IMR-90 (cell line): Measurements from ENCODE around the gene DIABLO. TPM values are rescaled to one million over a fixed set of nuclear protein-coding genes. Genes with fewer than 3 reads are reported as not detected.

Source experiments
- ATAC-seq: fragments of 200-7000 bp; cut with Tn5 transposase; 2 replicates; pipeline ENCODE4 v1.9.1; 2020; ENCODE audit warnings: low read depth, mild to moderate bottlenecking, moderate library complexity
- BruUV-seq: library from RNA; stranded (reverse); fragments of 400-500 nt; replicated peaks from 2 replicates; lab custom pipeline; 2021; lab: Mats Ljungman, UMichigan
- CTCF ChIA-PET: fragments of 300-600 bp; formaldehyde crosslinking; extraction: SDS; loops from one replicate; lab custom pipeline; 2021; ENCODE audit warnings: antibody characterized with exemption; lab: Yijun Ruan, JAX
- POLR2A ChIA-PET: fragments of 300-600 bp; sonication (Branson Sonifier 250); formaldehyde crosslinking; loops from one replicate; lab custom pipeline; 2022; ENCODE audit warnings: antibody characterized with exemption; ENCODE audit not compliant: unreplicated experiment; lab: Charles Lee
- DNase-seq: peaks from one replicate; pipeline ENCODE4 v3.0.0; 2013
- H2AFZ ChIP-seq: replicated peaks from 2 replicates; pipeline ENCODE3; 2013; ENCODE audit warnings: low read length, mild to moderate bottlenecking; ENCODE audit not compliant: poor library complexity
- H2AK5ac ChIP-seq: 2 replicates; pipeline ENCODE4 v1.6.1; 2013; ENCODE audit warnings: low read depth, low read length, inconsistent platforms
- H2AK9ac ChIP-seq: replicated peaks from 2 replicates; pipeline ENCODE3; 2013; ENCODE audit warnings: mild to moderate bottlenecking, low read depth, low read length, moderate library complexity; ENCODE audit not compliant: poor library complexity
- H2BK120ac ChIP-seq: 2 replicates; pipeline ENCODE4 v1.6.1; 2013; ENCODE audit warnings: low read depth, low read length, inconsistent platforms
- H2BK15ac ChIP-seq: 3 replicates; pipeline ENCODE4 v1.6.1; 2013; ENCODE audit warnings: low read depth, low read length, inconsistent platforms
- H2BK20ac ChIP-seq: 2 replicates; pipeline ENCODE4 v1.6.1; 2013; ENCODE audit warnings: low read depth, mild to moderate bottlenecking, inconsistent platforms, low read length, moderate library complexity
- H2BK5ac ChIP-seq: 2 replicates; pipeline ENCODE4 v1.6.1; 2013; ENCODE audit warnings: mild to moderate bottlenecking, low read depth, low read length, inconsistent platforms; ENCODE audit not compliant: poor library complexity, severe bottlenecking
- H3K14ac ChIP-seq: replicated peaks from 2 replicates; pipeline ENCODE4 v1.6.1; 2013; ENCODE audit warnings: low read depth, low read length, inconsistent platforms
- H3K18ac ChIP-seq: 2 replicates; pipeline ENCODE4 v1.6.1; 2013; ENCODE audit warnings: low read depth, low read length, control low read depth
- H3K23ac ChIP-seq: 2 replicates; pipeline ENCODE4 v1.6.1; 2013; ENCODE audit warnings: low read depth, low read length, inconsistent platforms
- H3K27ac ChIP-seq: 2 replicates; pipeline ENCODE4 v1.5.1; 2013; ENCODE audit warnings: mild to moderate bottlenecking, control low read depth, low read length; ENCODE audit not compliant: insufficient read depth
- H3K27me3 ChIP-seq: 2 replicates; pipeline ENCODE4 v1.6.1; 2013; ENCODE audit warnings: low read length; ENCODE audit not compliant: control insufficient read depth, insufficient read depth
- H3K36me3 ChIP-seq: 2 replicates; pipeline ENCODE4 v1.6.1; 2013; ENCODE audit warnings: low read length, mixed read lengths; ENCODE audit not compliant: control insufficient read depth, insufficient read depth
- H3K4ac ChIP-seq: 2 replicates; pipeline ENCODE4 v1.6.1; 2013; ENCODE audit warnings: low read depth, low read length, inconsistent platforms
- H3K4me1 ChIP-seq: 2 replicates; pipeline ENCODE4 v1.6.1; 2013; ENCODE audit warnings: low read length, mixed read lengths; ENCODE audit not compliant: control insufficient read depth, insufficient read depth
- H3K4me2 ChIP-seq: 2 replicates; pipeline ENCODE4 v1.6.1; 2013; ENCODE audit warnings: low read depth, mild to moderate bottlenecking, control low read depth, low read length, moderate library complexity
- H3K4me3 ChIP-seq: 2 replicates; pipeline ENCODE4 v1.5.1; 2013; ENCODE audit warnings: low read depth, mild to moderate bottlenecking, control low read depth, low read length, moderate library complexity; ENCODE audit not compliant: insufficient read depth
- H3K56ac ChIP-seq: 2 replicates; pipeline ENCODE4 v1.6.1; 2013; ENCODE audit warnings: low read length, inconsistent platforms; ENCODE audit not compliant: insufficient read depth; ENCODE audit errors: extremely low read depth
- H3K79me1 ChIP-seq, 2 experiments: 2 replicates each; pipeline ENCODE4 v1.6.1; 2013; ENCODE audit warnings: low read length in 2 of 2, inconsistent platforms in 1 of 2, low read depth in 1 of 2
- H3K9ac ChIP-seq: 2 replicates; pipeline ENCODE4 v1.6.1; 2013; ENCODE audit warnings: low read depth, low read length, control low read depth
- H3K9me1 ChIP-seq: 2 replicates; pipeline ENCODE4 v1.6.1; 2013; ENCODE audit warnings: low read length, inconsistent platforms; ENCODE audit not compliant: insufficient read depth
- H3K9me3 ChIP-seq: 2 replicates; pipeline ENCODE4 v1.6.1; 2013; ENCODE audit warnings: low read length; ENCODE audit not compliant: control insufficient read depth, insufficient read depth
- H4K20me1 ChIP-seq: 2 replicates; pipeline ENCODE4 v1.6.1; 2013; ENCODE audit warnings: low read length, inconsistent platforms; ENCODE audit not compliant: insufficient read depth
- H4K5ac ChIP-seq: 2 replicates; pipeline ENCODE4 v1.6.1; 2013; ENCODE audit warnings: mild to moderate bottlenecking, low read depth, low read length, control low read depth
- H4K8ac ChIP-seq, 2 experiments: 2 replicates each; pipeline ENCODE4 v1.6.1; 2013; ENCODE audit warnings: low read depth in 2 of 2, low read length in 2 of 2, control low read depth in 1 of 2, inconsistent platforms in 1 of 2
- H4K91ac ChIP-seq: 2 replicates; pipeline ENCODE4 v1.6.1; 2013; ENCODE audit warnings: low read depth, low read length, inconsistent platforms; ENCODE audit not compliant: insufficient read depth
- BHLHE40 ChIP-seq: fragments of 150-350 bp; IDR thresholded peaks from 2 replicates; pipeline ENCODE4 v1.6.1; 2016; ENCODE audit warnings: mild to moderate bottlenecking, low read depth, low read length
- CEBPB ChIP-seq: IDR thresholded peaks from 2 replicates; pipeline ENCODE4 v1.6.1; 2012; ENCODE audit warnings: low read depth, low read length, improper control_type of control experiment
- CHD1 ChIP-seq: IDR thresholded peaks from 2 replicates; pipeline ENCODE4 v1.6.1; 2012; ENCODE audit warnings: low read depth, low read length, improper control_type of control experiment
- ELK1 ChIP-seq: fragments of 150-350 bp; IDR thresholded peaks from 2 replicates; pipeline ENCODE4 v1.6.1; 2016; ENCODE audit warnings: low read depth, mild to moderate bottlenecking, low read length, moderate library complexity, borderline replicate concordance
- FOS ChIP-seq: fragments of 150-350 bp; IDR thresholded peaks from 2 replicates; pipeline ENCODE4 v1.6.1; 2016; ENCODE audit warnings: low read depth, low read length
- MAFK ChIP-seq: IDR thresholded peaks from 2 replicates; pipeline ENCODE4 v1.6.1; 2012; ENCODE audit warnings: low read depth, low read length, improper control_type of control experiment
- MAZ ChIP-seq: IDR thresholded peaks from 2 replicates; pipeline ENCODE4 v1.6.1; 2012; ENCODE audit warnings: low read depth, mild to moderate bottlenecking, low read length, improper control_type of control experiment, moderate library complexity, borderline replicate concordance
- MXI1 ChIP-seq: IDR thresholded peaks from 2 replicates; pipeline ENCODE4 v1.6.1; 2012; ENCODE audit warnings: low read depth, mild to moderate bottlenecking, low read length, moderate library complexity, borderline replicate concordance
- NFE2L2 ChIP-seq: fragments of 150-350 bp; IDR thresholded peaks from 2 replicates; pipeline ENCODE4 v1.6.1; 2016; ENCODE audit warnings: low read depth, mild to moderate bottlenecking, low read length
- POLR2A ChIP-seq: IDR thresholded peaks from 2 replicates; pipeline ENCODE4 v1.6.1; 2012; ENCODE audit warnings: mild to moderate bottlenecking, low read depth, low read length
- RAD21 ChIP-seq: IDR thresholded peaks from 2 replicates; pipeline ENCODE4 v1.6.1; 2012; ENCODE audit warnings: low read length, improper control_type of control experiment
- RCOR1 ChIP-seq: IDR thresholded peaks from 2 replicates; pipeline ENCODE4 v1.6.1; 2012; ENCODE audit warnings: mild to moderate bottlenecking, low read length, improper control_type of control experiment; ENCODE audit not compliant: insufficient replicate concordance
- RFX5 ChIP-seq: IDR thresholded peaks from 2 replicates; pipeline ENCODE4 v1.8.0; 2012; ENCODE audit warnings: low read depth, mild to moderate bottlenecking, low read length, moderate library complexity
- SMC3 ChIP-seq: fragments of 150-350 bp; IDR thresholded peaks from 2 replicates; pipeline ENCODE4 v1.6.1; 2016; ENCODE audit warnings: low read depth, mild to moderate bottlenecking, antibody characterized with exemption, low read length, moderate library complexity
- WGBS, 2 experiments: methylation state at CpG; one replicate each; pipeline versions ENCODE4 v1.1.5 to v1.1.7; 2013; ENCODE audit warnings: missing lambda C conversion rate in 2 of 2; ENCODE audit not compliant: insufficient read length in 1 of 2; ENCODE audit errors: extremely low coverage in 2 of 2; 5-methylcytosine and 5-hydroxymethylcytosine counted together
- dilution Hi-C: fragments of 300-500 bp; cut with HindIII; formaldehyde crosslinking; loops from one replicate; pipeline ENCODE4 v1.14.3; 2018; ENCODE audit warnings: low sequenced_read_pairs; ENCODE audit not compliant: unreplicated experiment
- in situ Hi-C: fragments of 300-500 bp; cut with MboI; formaldehyde crosslinking; loops from 3 replicates; pipeline ENCODE4 v1.14.3; 2019; ENCODE audit warnings: low sequenced_read_pairs, inconsistent platforms, mixed read lengths
- intact Hi-C: fragments of 100-400 bp; cut with micrococcal nuclease; formaldehyde crosslinking; loops from 2 replicates; pipeline ENCODE4 v1.10.0; 2022
- polyA plus RNA-seq, 3 experiments: library from polyadenylated mRNA; depleted of rRNA; stranded (reverse); fragments of >200 nt; gene quantifications; 2 replicates each; pipeline ENCODE4 v1.2.3, GENCODE V29; 2012; ENCODE audit warnings: low replicate concordance in 1 of 3
- total RNA-seq: library from RNA; depleted of rRNA; stranded (reverse); fragments of >200 nt; gene quantifications from 2 replicates; pipeline ENCODE4 v1.2.3, GENCODE V29; 2012
- TF ChIP-seq, protein P1 (sequence below): fragments of 150-350 bp; IDR thresholded peaks from 2 replicates; pipeline ENCODE4 v1.6.1; 2017; ENCODE audit warnings: mild to moderate bottlenecking, antibody characterized with exemption, low read length, low read depth
- TF ChIP-seq, protein P2 (sequence below): conservative IDR thresholded peaks from 2 replicates; pipeline ENCODE4 v1.5.1; 2012; ENCODE audit warnings: mild to moderate bottlenecking, low read depth, low read length, improper control_type of control experiment

DIABLO gene
- total and polyA plus RNA-seq, 2 of the 4 experiments (the other 2 are of a cell fraction): 69.7 to 102 TPM

- no peak overlapping the region for H3K4me2 ChIP-seq
- intact Hi-C loops: no loop called here
- TF ChIP-seq RCOR1 (no peak), POLR2A (no peak), SMC3 (no peak), FOS (no peak), NFE2L2 (no peak), MAFK (no peak), CEBPB (no peak), CHD1 (no peak), ELK1 (no peak), RAD21 (no peak), MAZ (no peak), MXI1 (no peak), BHLHE40 (no peak), RFX5 (no peak)
- TF ChIP-seq, protein P1, sequence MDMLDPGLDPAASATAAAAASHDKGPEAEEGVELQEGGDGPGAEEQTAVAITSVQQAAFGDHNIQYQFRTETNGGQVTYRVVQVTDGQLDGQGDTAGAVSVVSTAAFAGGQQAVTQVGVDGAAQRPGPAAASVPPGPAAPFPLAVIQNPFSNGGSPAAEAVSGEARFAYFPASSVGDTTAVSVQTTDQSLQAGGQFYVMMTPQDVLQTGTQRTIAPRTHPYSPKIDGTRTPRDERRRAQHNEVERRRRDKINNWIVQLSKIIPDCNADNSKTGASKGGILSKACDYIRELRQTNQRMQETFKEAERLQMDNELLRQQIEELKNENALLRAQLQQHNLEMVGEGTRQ: no peak
- TF ChIP-seq, protein P2, sequence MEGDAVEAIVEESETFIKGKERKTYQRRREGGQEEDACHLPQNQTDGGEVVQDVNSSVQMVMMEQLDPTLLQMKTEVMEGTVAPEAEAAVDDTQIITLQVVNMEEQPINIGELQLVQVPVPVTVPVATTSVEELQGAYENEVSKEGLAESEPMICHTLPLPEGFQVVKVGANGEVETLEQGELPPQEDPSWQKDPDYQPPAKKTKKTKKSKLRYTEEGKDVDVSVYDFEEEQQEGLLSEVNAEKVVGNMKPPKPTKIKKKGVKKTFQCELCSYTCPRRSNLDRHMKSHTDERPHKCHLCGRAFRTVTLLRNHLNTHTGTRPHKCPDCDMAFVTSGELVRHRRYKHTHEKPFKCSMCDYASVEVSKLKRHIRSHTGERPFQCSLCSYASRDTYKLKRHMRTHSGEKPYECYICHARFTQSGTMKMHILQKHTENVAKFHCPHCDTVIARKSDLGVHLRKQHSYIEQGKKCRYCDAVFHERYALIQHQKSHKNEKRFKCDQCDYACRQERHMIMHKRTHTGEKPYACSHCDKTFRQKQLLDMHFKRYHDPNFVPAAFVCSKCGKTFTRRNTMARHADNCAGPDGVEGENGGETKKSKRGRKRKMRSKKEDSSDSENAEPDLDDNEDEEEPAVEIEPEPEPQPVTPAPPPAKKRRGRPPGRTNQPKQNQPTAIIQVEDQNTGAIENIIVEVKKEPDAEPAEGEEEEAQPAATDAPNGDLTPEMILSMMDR: no peak
These were observed 6.8 kb upstream of the DIABLO start for GRCh38 chr12:122232691-122233090.

More at GRCh38 chr12:122232691-122233090, 6.8 kb upstream of the DIABLO start:
- BruUV-seq: no TSS peak
- H3K23ac ChIP-seq: no peak overlapping the region
- H2BK5ac ChIP-seq: no peak overlapping the region
- H2AK5ac ChIP-seq: no peak overlapping the region
- H2AFZ ChIP-seq: no peak overlapping the region
- H3K27me3 ChIP-seq: no peaks in the 10 kb centered on the region
- no peak overlapping the region for H4K5ac ChIP-seq
- no peak overlapping the region for H2BK120ac ChIP-seq
- CTCF ChIA-PET: interaction anchor here (0.6 kb wide), 1 partner anchor 28 kb away, joined by 3 read pairs; no protein-coding TSS in a partner anchor
- in situ Hi-C loops: no loop called here
- H3K36me3 ChIP-seq: peaks cover 21% of the 10 kb centered on the region
- no peaks in the 10 kb centered on the region for H3K79me1 ChIP-seq
- ATAC-seq (no peak), DNase-seq (no peak)
- POLR2A ChIA-PET: no interaction called here
- no peak overlapping the region for H2AK9ac ChIP-seq
- no peaks in the 10 kb centered on the region for H3K9me3 ChIP-seq
- no peak overlapping the region for H3K14ac ChIP-seq
- H3K4me3 ChIP-seq: no peak overlapping the region
- no peak overlapping the region for H2BK15ac ChIP-seq
- no peak overlapping the region for H4K91ac ChIP-seq
- dilution Hi-C loops: no loop called here
- no peaks in the 10 kb centered on the region for H4K20me1 ChIP-seq
- no peaks in the 10 kb centered on the region for H3K4me1 ChIP-seq
- no peak overlapping the region for H3K9ac ChIP-seq
- no peak overlapping the region for H2BK20ac ChIP-seq
- no peak overlapping the region for H3K56ac ChIP-seq
- no peak overlapping the region for H3K4ac ChIP-seq
- H4K8ac ChIP-seq: no peak overlapping the region
- no peak overlapping the region for H3K27ac ChIP-seq
- no peak overlapping the region for H3K18ac ChIP-seq
- peaks cover 4% of the 10 kb centered on the region; the same call in 1 of the 2 replicates for H3K9me1 ChIP-seq
- WGBS, 2 experiments: no CpG with 5 or more reads among the region's 10 CpGs
